ENCODE results near the gene STK11IP. TPM values are rescaled to one million over a fixed set of nuclear protein-coding genes. Genes with fewer than 3 reads are reported as not detected.

The STK11IP gene
- total and polyA plus RNA-seq, 2 of the 13 experiments (the other 11 are each of a cell fraction or from before 2014, with no cell fraction given): 12.8 to 24.0 TPM

GRCh38 chr2:219561179-219562048, 36.2 kb upstream of the STK11IP start (continued):
- TF ChIP-seq ZNF333 (CRISPR knock-in tag; IDR thresholded peaks at IDR 0.05; ENCODE audit: borderline replicate concordance) (no peak; the same call in 1 of the 2 replicates), PITX1 (CRISPR knock-in tag; IDR thresholded peaks at IDR 0.05) (peak; percentile 55), NFATC3 (CRISPR knock-in tag; IDR thresholded peaks at IDR 0.05) (no peak), KDM5A (IDR thresholded peaks at IDR 0.05; ENCODE audit: borderline replicate concordance, low read length) (no peak), JUNB (CRISPR knock-in tag; IDR thresholded peaks at IDR 0.05; ENCODE audit: borderline replicate concordance) (no peak), ZNF430 (CRISPR knock-in tag; IDR thresholded peaks at IDR 0.05) (no peak; the same call in 1 of the 2 replicates), CHCHD3 (CRISPR knock-in tag; IDR thresholded peaks at IDR 0.05) (no peak), ZNF205 (CRISPR knock-in tag; IDR thresholded peaks at IDR 0.05) (no peak), ZNF382 (CRISPR knock-in tag; IDR thresholded peaks at IDR 0.05; ENCODE audit: borderline replicate concordance) (no peak), ZNF737 (CRISPR knock-in tag; IDR thresholded peaks at IDR 0.05; ENCODE audit: borderline replicate concordance) (no peak), CBX2 (IDR thresholded peaks at IDR 0.05; ENCODE audit: low read depth, low read length) (no peak), CBX2 (CRISPR knock-in tag; IDR thresholded peaks at IDR 0.05; ENCODE audit: low read depth) (no peak), ZFP36L2 (CRISPR knock-in tag; IDR thresholded peaks at IDR 0.05) (no peak), ZNF468 (CRISPR knock-in tag; IDR thresholded peaks at IDR 0.05) (no peak), TERF1 (CRISPR knock-in tag; IDR thresholded peaks at IDR 0.05) (no peak), SOX6 (IDR thresholded peaks at IDR 0.05) (no peak), SOX6 (CRISPR knock-in tag; IDR thresholded peaks at IDR 0.05) (0 out of 2 replicates have a peak, but pooled peaks have one; percentile 5), ZNF777 (CRISPR knock-in tag; IDR thresholded peaks at IDR 0.05) (no peak), ZBTB14 (CRISPR knock-in tag; IDR thresholded peaks at IDR 0.05) (no peak), ZSCAN31 (CRISPR knock-in tag; IDR thresholded peaks at IDR 0.05; ENCODE audit: low read depth) (no peak), ZBTB44 (CRISPR knock-in tag; IDR thresholded peaks at IDR 0.05) (no peak), NRL (CRISPR knock-in tag; IDR thresholded peaks at IDR 0.05; ENCODE audit: borderline replicate concordance) (peak; percentile 0; the same call in 1 of the 2 replicates), POLR2AphosphoS5 (IDR thresholded peaks at IDR 0.05; ENCODE audit: low read depth, low read length) (no peak; the same call in 1 of the 2 replicates), GABPA (IDR thresholded peaks at IDR 0.05; ENCODE audit: low read depth, low read length) (no peak), GABPA (CRISPR knock-in tag; IDR thresholded peaks at IDR 0.05; ENCODE audit: low read depth) (no peak), HOXA5 (CRISPR knock-in tag; IDR thresholded peaks at IDR 0.05) (no peak), SMC3 (IDR thresholded peaks at IDR 0.05; ENCODE audit: low read length) (0 out of 2 replicates have a peak, but pooled peaks have one; percentile 5), GPN1 (CRISPR knock-in tag; IDR thresholded peaks at IDR 0.05; ENCODE audit: borderline replicate concordance) (no peak), MAF1 (CRISPR knock-in tag; IDR thresholded peaks at IDR 0.05; ENCODE audit: borderline replicate concordance) (no peak)

Data from HepG2 (cell line).